Lower lobe of right lung (tissue), 2 donors: ENCODE results near the gene ANKRD34A. TPM values are rescaled to one million over a fixed set of nuclear protein-coding genes. Genes with fewer than 3 reads are reported as not detected.

Source experiments
- ATAC-seq, 2 donors: fragments of 200-7000 bp; cut with Tn5 transposase; one replicate each; pipeline ENCODE4 v1.9.1; 2020 to 2022; ENCODE audit warnings: mild to moderate bottlenecking in 2 of 2, moderate library complexity in 2 of 2
- DNase-seq: peaks from one replicate; pipeline ENCODE4 v3.0.0-alpha.2; 2020
- H3K27ac ChIP-seq: fragments of 200-600 bp; one replicate; pipeline ENCODE4 v1.8.0; 2022
- H3K27me3 ChIP-seq: fragments of 200-600 bp; one replicate; pipeline ENCODE4 v1.8.0; 2022; ENCODE audit warnings: low read depth
- H3K36me3 ChIP-seq: fragments of 200-600 bp; one replicate; pipeline ENCODE4 v1.8.0; 2022; ENCODE audit warnings: mild to moderate bottlenecking
- H3K4me1 ChIP-seq: fragments of 200-600 bp; one replicate; pipeline ENCODE4 v1.8.0; 2022
- H3K4me3 ChIP-seq: fragments of 200-600 bp; one replicate; pipeline ENCODE4 v1.8.0; 2022; ENCODE audit warnings: mild to moderate bottlenecking
- H3K9me3 ChIP-seq: fragments of 200-600 bp; one replicate; pipeline ENCODE4 v1.8.0; 2022
- intact Hi-C: fragments of 100-400 bp; cut with DNase I; formaldehyde crosslinking; loops from one replicate; pipeline ENCODE4 v1.11.0; 2022
- total RNA-seq: library from RNA; stranded (reverse); fragmentation: NEBNext Ultra II Directional; extraction: Animal tissue kit (Norgen Biotek cat#: 25700); gene quantifications from one replicate; pipeline ENCODE4 v1.2.1, GENCODE V29; 2021
- TF ChIP-seq, protein P1 (sequence below): fragments of 200-600 bp; IDR thresholded peaks from one replicate; pipeline ENCODE4 v1.8.0; 2022; ENCODE audit warnings: antibody characterized with exemption, mild to moderate bottlenecking
- donor health status: DM: no; HTN: yes; CAD: no; lungs with severe emphysema.

ANKRD34A gene
- total RNA-seq, 1 donor from 2014 or later: 0.41 TPM

GRCh38 chr1:145958734-145959133 lies 5.6 kb downstream of the ANKRD34A start:
- Histone ChIP-seq H3K9me3 (no peaks in the 10 kb centered on the region), H3K27ac (no peak overlapping the region), H3K36me3 (no peaks in the 10 kb centered on the region), H3K4me1 (peaks cover 78% of the 10 kb centered on the region), H3K27me3 (no peaks in the 10 kb centered on the region), H3K4me3 (no peak overlapping the region)
- ATAC-seq: no peak
- intact Hi-C loops: no loop called here
- DNase-seq: no peak
- TF ChIP-seq, protein P1, sequence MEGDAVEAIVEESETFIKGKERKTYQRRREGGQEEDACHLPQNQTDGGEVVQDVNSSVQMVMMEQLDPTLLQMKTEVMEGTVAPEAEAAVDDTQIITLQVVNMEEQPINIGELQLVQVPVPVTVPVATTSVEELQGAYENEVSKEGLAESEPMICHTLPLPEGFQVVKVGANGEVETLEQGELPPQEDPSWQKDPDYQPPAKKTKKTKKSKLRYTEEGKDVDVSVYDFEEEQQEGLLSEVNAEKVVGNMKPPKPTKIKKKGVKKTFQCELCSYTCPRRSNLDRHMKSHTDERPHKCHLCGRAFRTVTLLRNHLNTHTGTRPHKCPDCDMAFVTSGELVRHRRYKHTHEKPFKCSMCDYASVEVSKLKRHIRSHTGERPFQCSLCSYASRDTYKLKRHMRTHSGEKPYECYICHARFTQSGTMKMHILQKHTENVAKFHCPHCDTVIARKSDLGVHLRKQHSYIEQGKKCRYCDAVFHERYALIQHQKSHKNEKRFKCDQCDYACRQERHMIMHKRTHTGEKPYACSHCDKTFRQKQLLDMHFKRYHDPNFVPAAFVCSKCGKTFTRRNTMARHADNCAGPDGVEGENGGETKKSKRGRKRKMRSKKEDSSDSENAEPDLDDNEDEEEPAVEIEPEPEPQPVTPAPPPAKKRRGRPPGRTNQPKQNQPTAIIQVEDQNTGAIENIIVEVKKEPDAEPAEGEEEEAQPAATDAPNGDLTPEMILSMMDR: no peak

- peak within 1 kb of the TSS; percentile 76 for H3K4me3 ChIP-seq
- DNase-seq (peak; percentile 97), ATAC-seq (peak; percentile 95 to 96)
- H3K27me3 ChIP-seq: no peaks in the 10 kb centered on the region
- TF ChIP-seq, protein P1: no peak
- H3K4me1 ChIP-seq: peaks cover 68% of the 10 kb centered on the region
- intact Hi-C loops: no loop called here
- H3K9me3 ChIP-seq: no peaks in the 10 kb centered on the region
- peak within 1 kb of the TSS; percentile 96 for H3K27ac ChIP-seq
- H3K36me3 ChIP-seq: no peaks in the 10 kb centered on the region
Measured at GRCh38 chr1:145957443-145958319, 6.7 kb downstream of the ANKRD34A start, which contains the start of gene LIX1L. Gene LIX1L, minus strand, starts transcription at chr1:145958017. Its CDS starts 90 bp downstream, at chr1:145957927.

DNA sequence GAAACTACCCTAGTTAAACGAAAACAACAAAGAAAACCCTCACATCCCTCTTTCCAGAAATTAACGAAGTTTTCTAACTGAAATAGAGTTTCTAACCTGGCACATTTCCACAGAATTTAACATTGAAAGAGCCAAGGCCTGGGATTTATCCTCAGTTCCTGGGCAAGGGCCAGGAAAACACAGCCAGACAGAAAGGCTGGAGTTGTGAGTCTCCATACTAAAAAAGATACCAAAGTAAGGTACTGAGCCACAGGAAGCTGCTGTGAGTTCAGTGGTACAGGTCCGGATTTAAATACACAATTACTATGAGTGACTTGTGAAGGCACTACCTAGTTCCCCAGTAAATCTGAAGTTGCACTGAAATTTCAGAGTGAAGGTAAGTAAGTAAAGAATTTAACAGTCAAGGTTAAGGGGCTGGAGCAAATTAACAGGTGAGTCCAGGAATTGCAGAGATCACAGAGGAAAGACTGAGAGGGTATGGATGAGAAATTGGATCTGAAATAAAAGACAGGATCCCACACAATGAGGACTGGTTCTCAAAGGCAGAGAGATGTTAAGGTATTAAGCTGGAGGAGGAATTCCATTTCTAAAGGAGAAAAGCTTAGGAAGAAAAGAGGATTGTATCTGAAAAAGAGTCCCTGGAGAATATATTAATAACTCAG lies 7.5 kb downstream of the ANKRD34A start:
- DNase-seq (no peak), ATAC-seq (no peak)
- intact Hi-C loops: no loop called here
- TF ChIP-seq, protein P1: no peak
- Histone ChIP-seq H3K4me1 (peaks cover 60% of the 10 kb centered on the region), H3K9me3 (no peaks in the 10 kb centered on the region), H3K4me3 (peak overlapping the region; percentile 76), H3K36me3 (no peaks in the 10 kb centered on the region), H3K27me3 (no peaks in the 10 kb centered on the region), H3K27ac (peak overlapping the region; percentile 96)

DNA sequence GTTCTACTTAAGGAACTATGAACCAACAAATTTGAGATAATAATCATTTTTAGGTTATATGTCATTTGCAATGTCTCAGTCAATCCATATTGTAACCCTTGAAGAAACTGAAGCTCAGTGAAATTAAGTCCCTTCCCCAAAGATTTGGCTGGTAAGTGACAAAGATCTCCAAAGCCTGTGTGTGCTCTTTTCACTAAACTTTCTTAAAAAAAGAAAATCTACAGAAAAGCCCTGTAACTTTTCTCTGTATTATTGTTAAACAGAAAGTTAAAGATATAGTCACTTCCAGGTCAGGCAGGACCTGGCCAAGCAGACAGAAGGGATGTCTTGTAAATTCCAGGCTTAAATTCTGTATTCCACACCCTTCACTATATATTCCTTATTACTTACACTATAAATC lies 8.0 kb downstream of the ANKRD34A start:
- Histone ChIP-seq H3K36me3 (no peaks in the 10 kb centered on the region), H3K27ac (peak overlapping the region; percentile 96), H3K4me1 (peaks cover 55% of the 10 kb centered on the region), H3K9me3 (no peaks in the 10 kb centered on the region), H3K27me3 (no peaks in the 10 kb centered on the region), H3K4me3 (peak overlapping the region; percentile 76)
- TF ChIP-seq, protein P1: no peak
- ATAC-seq (no peak), DNase-seq (no peak)
- intact Hi-C loops: no loop called here

DNA sequence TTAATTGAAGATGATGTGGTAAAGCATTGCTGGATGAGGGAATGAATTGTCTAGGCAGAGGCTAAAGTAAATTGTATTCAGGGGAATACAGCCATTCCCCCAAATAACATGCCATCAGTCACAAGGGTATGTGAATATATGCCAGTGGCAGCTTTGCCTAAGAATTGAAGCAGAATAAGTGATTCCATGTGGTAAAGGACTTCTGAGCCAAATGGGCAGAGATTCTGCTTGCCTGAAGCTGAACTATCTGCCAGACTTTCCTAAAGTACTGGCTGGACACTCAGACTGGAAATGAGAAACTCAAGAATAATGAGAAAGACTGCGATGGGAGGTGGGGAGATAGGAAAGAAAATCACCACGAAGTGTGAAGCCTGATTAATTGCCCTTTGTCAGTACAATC lies 8.9 kb downstream of the ANKRD34A start:
- peaks cover 50% of the 10 kb centered on the region for H3K4me1 ChIP-seq
- no peaks in the 10 kb centered on the region for H3K27me3 ChIP-seq
- no peaks in the 10 kb centered on the region for H3K36me3 ChIP-seq
- no peak overlapping the region for H3K27ac ChIP-seq
- DNase-seq (no peak), ATAC-seq (no peak)
- intact Hi-C loops: no loop called here
- H3K9me3 ChIP-seq: no peaks in the 10 kb centered on the region
- TF ChIP-seq, protein P1: no peak
- no peak overlapping the region for H3K4me3 ChIP-seq
